Osteoblast (primary cell): Measurements from ENCODE around the gene BMX. TPM values are rescaled to one million over a fixed set of nuclear protein-coding genes. Genes with fewer than 3 reads are reported as not detected.

Source experiments
- DNase-seq: peaks from one replicate; pipeline ENCODE4 v3.0.0; 2011; ENCODE audit warnings: low spot score, mixed read lengths; ENCODE audit not compliant: insufficient read length; ENCODE audit errors: missing footprints
- H2AFZ ChIP-seq: 2 replicates; pipeline ENCODE4 v1.6.0; 2011; ENCODE audit warnings: mild to moderate bottlenecking, low read length
- H3K27ac ChIP-seq: 2 replicates; pipeline ENCODE4 v1.5.1; 2011; ENCODE audit warnings: mild to moderate bottlenecking, low read depth, low read length, moderate library complexity
- H3K27me3 ChIP-seq: 2 replicates; pipeline ENCODE4 v1.6.0; 2012; ENCODE audit warnings: mild to moderate bottlenecking, control low read depth, inconsistent platforms, low read length, moderate library complexity; ENCODE audit not compliant: insufficient read depth
- H3K36me3 ChIP-seq: 2 replicates; pipeline ENCODE4 v1.5.1; 2011; ENCODE audit warnings: mild to moderate bottlenecking, low read length, control low read depth, moderate library complexity; ENCODE audit not compliant: insufficient read depth
- H3K4me1 ChIP-seq: 2 replicates; pipeline ENCODE4 v1.5.1; 2011; ENCODE audit warnings: mild to moderate bottlenecking, low read length, control low read depth, moderate library complexity; ENCODE audit not compliant: insufficient read depth
- H3K4me2 ChIP-seq: 2 replicates; pipeline ENCODE4 v1.6.0; 2011; ENCODE audit warnings: mild to moderate bottlenecking, low read length; ENCODE audit not compliant: insufficient read depth
- H3K4me3 ChIP-seq: fragments of 200-600 bp; sonication (generic); 3 replicates; pipeline ENCODE4 v1.5.1; 2012; ENCODE audit warnings: mild to moderate bottlenecking, low read length, inconsistent platforms; ENCODE audit not compliant: insufficient read depth
- H3K79me2 ChIP-seq: 2 replicates; pipeline ENCODE4 v1.6.0; 2012; ENCODE audit warnings: mild to moderate bottlenecking, low read length, control low read depth, inconsistent platforms; ENCODE audit not compliant: insufficient read depth
- H3K9me3 ChIP-seq: 2 replicates; pipeline ENCODE4 v1.5.1; 2011; ENCODE audit warnings: low read depth, low read length, control low read depth
- H4K20me1 ChIP-seq: 2 replicates; pipeline ENCODE4 v1.6.0; 2012; ENCODE audit warnings: mild to moderate bottlenecking, low read length, control low read depth; ENCODE audit not compliant: insufficient read depth
- CTCF ChIP-seq: IDR thresholded peaks from 2 replicates; pipeline ENCODE4 v1.5.1; 2011; ENCODE audit warnings: mild to moderate bottlenecking, low read depth, low read length, moderate library complexity; ENCODE audit errors: extremely low read depth
- total RNA-seq: library from RNA; depleted of rRNA; stranded (reverse); fragments of >200 nt; gene quantifications from 2 replicates; pipeline ENCODE4 v1.2.3, GENCODE V29; 2012

Gene BMX
- total RNA-seq, 1 donor, result not detected

DNA sequence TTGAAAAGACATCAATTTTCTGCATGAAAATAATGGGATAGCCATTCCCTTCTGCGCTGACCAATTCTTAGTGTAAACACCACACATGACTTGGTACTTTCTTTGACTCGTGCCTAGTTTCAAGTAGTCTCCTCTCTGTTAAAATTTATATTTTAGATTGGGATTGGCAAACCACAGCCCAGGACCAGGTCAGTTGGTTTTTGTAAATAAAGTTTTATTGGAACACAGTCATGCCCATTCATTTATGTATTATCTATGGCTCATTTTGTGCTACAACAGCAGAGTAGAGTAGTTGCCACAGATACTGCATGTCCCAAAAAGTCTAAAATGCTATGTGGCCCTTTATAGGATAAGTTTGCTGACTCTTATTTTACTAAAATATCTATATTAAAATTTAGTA is 46.7 kb downstream of the BMX start:
- H4K20me1 ChIP-seq, result no peaks in the 10 kb centered on the region
- no peaks in the 10 kb centered on the region for H3K36me3 ChIP-seq
- H3K4me2 ChIP-seq, result no peak overlapping the region
- H3K79me2 ChIP-seq, result no peaks in the 10 kb centered on the region
- H3K4me1 ChIP-seq, result no peaks in the 10 kb centered on the region
- H3K9me3 ChIP-seq, result no peaks in the 10 kb centered on the region
- H3K4me3 ChIP-seq, result no peak overlapping the region
- peaks cover 5% of the 10 kb centered on the region for H3K27me3 ChIP-seq
- no peak for TF ChIP-seq CTCF
- H3K27ac ChIP-seq, result no peak overlapping the region
- H2AFZ ChIP-seq, result no peak overlapping the region
- DNase-seq, result no peak

DNA sequence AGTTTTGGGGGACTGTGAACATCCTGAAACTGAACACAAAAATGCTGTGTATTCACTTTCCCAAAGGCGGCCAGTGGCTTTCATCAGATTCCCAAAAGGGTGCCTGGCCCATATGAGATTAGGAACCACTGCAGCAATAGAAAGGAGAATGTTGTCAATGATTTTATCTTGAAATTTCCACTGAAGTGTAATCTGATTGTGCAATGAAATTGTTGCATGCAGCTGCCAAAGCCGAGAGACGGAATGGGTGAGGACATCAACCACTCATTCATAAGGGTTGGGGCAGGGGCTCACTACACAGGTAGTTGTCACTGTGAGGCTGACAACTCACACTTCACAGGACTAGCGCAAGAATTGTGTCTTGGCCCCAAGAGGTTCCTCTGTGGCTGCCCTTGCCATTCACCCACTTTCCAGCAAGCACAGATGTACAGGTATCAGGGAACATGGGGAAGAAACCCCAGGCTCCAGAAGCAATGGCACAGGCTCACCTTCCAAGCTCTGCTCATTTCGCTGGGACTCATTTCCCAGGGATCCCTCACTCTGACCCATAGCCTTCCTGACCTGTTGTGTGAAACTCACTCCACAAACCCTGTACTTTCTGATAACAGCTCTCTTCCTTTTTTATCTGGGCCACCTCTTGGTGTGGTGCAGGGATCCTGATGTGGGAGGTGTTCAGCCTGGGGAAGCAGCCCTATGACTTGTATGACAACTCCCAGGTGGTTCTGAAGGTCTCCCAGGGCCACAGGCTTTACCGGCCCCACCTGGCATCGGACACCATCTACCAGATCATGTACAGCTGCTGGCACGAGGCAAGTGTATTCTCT is 48.8 kb downstream of the BMX start:
- no peaks in the 10 kb centered on the region for H3K36me3 ChIP-seq
- TF ChIP-seq CTCF, result no peak
- DNase-seq, result no peak
- H3K4me3 ChIP-seq, result no peak overlapping the region
- H3K4me2 ChIP-seq, result no peak overlapping the region
- H4K20me1 ChIP-seq, result no peaks in the 10 kb centered on the region
- H3K79me2 ChIP-seq, result no peaks in the 10 kb centered on the region
- H3K27ac ChIP-seq, result no peak overlapping the region
- no peak overlapping the region for H2AFZ ChIP-seq
- H3K4me1 ChIP-seq, result no peaks in the 10 kb centered on the region
- H3K27me3 ChIP-seq, result peaks cover 5% of the 10 kb centered on the region
- no peaks in the 10 kb centered on the region for H3K9me3 ChIP-seq

DNA sequence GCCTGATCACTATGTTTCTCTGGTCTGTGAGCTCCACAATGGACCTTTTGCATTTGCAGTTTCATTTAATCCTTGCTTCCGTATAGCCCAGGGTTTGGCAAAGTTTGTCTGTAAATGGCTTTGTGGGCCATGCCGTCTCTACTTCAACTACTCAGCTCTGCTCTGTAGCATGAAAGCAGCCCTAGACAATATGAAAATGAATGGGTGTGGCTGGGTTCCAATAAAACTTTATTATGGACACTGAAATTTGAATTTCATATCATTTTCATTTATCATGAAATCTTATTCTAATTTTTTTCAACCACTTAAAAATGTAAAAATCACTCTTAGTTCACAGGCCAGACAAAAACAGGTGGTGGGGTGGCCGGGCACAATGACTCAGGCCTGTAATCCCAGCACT is 58.6 kb downstream of the BMX start:
- H3K36me3 ChIP-seq, result no peaks in the 10 kb centered on the region
- H3K4me1 ChIP-seq, result no peaks in the 10 kb centered on the region
- no peak for TF ChIP-seq CTCF
- no peak overlapping the region for H3K27ac ChIP-seq
- no peak overlapping the region for H2AFZ ChIP-seq
- no peak overlapping the region for H3K4me2 ChIP-seq
- no peaks in the 10 kb centered on the region for H3K9me3 ChIP-seq
- H3K79me2 ChIP-seq, result no peaks in the 10 kb centered on the region
- DNase-seq, result no peak
- H3K4me3 ChIP-seq, result no peak overlapping the region
- H4K20me1 ChIP-seq, result no peaks in the 10 kb centered on the region
- no peaks in the 10 kb centered on the region for H3K27me3 ChIP-seq

GRCh38 chrX:15560924-15561323 is 60.3 kb downstream of the BMX start:
- no peak for DNase-seq
- no peak overlapping the region for H3K4me3 ChIP-seq
- no peaks in the 10 kb centered on the region for H4K20me1 ChIP-seq
- no peaks in the 10 kb centered on the region for H3K9me3 ChIP-seq
- H3K79me2 ChIP-seq, result no peaks in the 10 kb centered on the region
- no peak overlapping the region for H3K4me2 ChIP-seq
- no peak overlapping the region for H2AFZ ChIP-seq
- H3K27ac ChIP-seq, result no peak overlapping the region
- H3K27me3 ChIP-seq, result no peaks in the 10 kb centered on the region
- no peaks in the 10 kb centered on the region for H3K36me3 ChIP-seq
- no peaks in the 10 kb centered on the region for H3K4me1 ChIP-seq
- TF ChIP-seq CTCF, result no peak
